Kidney epithelial cell (primary cell): Measurements from ENCODE around the gene VHLL. TPM values are rescaled to one million over a fixed set of nuclear protein-coding genes. Genes with fewer than 3 reads are reported as not detected.
"Not testable (repeated sequence)": the region's sequence is repeated elsewhere in the genome, so short reads cannot be mapped to it uniquely, and the experiment has no call there.

Experiments used
- DNase-seq: peaks from one replicate; pipeline ENCODE4 v3.0.0-alpha.2; 2010; ENCODE audit warnings: low read depth
- H3K27me3 ChIP-seq: 2 replicates; pipeline ENCODE4 v1.6.0; 2011; ENCODE audit warnings: low read length; ENCODE audit not compliant: control insufficient read depth, insufficient read depth
- H3K36me3 ChIP-seq: 2 replicates; pipeline ENCODE4 v1.5.1; 2011; ENCODE audit warnings: low read length; ENCODE audit not compliant: control insufficient read depth, insufficient read depth
- H3K4me3 ChIP-seq: 2 replicates; pipeline ENCODE4 v1.5.1; 2011; ENCODE audit warnings: low read depth, mild to moderate bottlenecking, control low read depth, low read length
- total RNA-seq: library from RNA; depleted of rRNA; stranded (reverse); fragments of >200 nt; gene quantifications from 2 replicates; pipeline ENCODE4 v1.2.3, GENCODE V29; 2015
- TF ChIP-seq, protein P1 (sequence below): IDR thresholded peaks from 2 replicates; pipeline ENCODE4 v1.5.1; 2011; ENCODE audit warnings: mild to moderate bottlenecking, moderate library complexity, low read length, control low read depth, inconsistent platforms; ENCODE audit not compliant: insufficient read depth, poor library complexity, severe bottlenecking

Gene VHLL
- total RNA-seq, 1 donor from 2014 or later, result not detected

DNA sequence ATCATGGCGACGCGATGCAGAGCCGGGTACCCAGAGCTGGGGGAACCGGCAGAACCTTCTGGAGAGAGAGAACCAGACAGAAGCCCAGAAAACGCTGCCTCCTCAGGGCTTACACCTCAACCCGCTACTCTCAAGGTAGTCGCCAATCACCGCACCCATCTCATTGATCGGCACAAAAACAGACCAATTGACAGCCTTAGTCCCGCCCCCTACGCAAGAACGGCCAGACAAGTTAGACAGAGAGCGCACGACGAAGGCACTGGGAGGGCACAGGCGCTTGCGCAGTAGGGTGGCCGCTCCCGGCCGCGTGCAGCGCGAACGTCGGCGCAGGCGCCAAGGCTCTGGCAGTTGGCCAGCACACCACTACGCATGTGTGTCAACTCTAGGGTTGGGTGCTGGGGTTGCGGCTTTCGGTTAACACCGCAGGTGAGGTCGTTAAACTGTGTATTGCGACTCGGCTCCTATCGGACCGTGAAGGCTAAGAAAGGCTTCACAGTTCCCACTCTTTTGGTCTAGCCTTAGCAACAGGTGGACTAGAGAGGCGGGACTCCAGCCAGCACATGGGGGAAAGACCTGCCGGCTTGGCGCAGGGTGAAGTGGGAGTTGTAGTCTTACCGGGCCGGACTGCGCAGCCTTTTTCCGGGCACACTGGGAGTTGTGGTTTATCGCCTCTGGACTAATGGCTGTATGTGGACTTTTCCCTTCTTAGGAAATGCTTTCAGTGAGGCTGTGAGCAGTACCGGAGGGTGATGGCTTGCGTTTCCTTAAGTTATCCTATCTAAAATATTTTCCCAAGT is 39.3 kb upstream of the VHLL start, which contains the start of the genes CCT3 and TSACC:
Gene CCT3, minus strand, starts transcription at position 113 of the 797 bp plus-strand sequence. Its CDS starts 108 bp downstream, at position 5.
Gene TSACC, plus strand, starts transcription at position 347 of the 797 bp plus-strand sequence. CDS start 1,232 bp downstream, outside the sequence.
- peak; percentile 99 for DNase-seq
- peak within 1 kb of the TSS; percentile 81 for H3K4me3 ChIP-seq

DNA sequence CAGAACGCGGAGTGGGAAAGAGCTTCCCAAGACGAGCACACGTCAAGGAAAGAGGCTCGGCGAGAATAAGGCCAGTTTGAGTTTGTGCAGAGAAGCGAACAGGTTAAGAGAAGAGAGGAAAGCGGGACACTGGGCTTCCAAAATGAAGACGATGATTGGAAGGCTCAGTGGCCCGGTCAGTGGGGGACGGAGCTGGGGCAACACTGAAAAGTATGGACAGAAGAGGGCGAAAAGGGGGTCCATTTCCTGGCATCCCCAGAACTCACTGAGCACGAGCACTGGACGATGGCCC is 38.7 kb upstream of the VHLL start:
- DNase-seq, result no peak
- TF ChIP-seq, protein P1, sequence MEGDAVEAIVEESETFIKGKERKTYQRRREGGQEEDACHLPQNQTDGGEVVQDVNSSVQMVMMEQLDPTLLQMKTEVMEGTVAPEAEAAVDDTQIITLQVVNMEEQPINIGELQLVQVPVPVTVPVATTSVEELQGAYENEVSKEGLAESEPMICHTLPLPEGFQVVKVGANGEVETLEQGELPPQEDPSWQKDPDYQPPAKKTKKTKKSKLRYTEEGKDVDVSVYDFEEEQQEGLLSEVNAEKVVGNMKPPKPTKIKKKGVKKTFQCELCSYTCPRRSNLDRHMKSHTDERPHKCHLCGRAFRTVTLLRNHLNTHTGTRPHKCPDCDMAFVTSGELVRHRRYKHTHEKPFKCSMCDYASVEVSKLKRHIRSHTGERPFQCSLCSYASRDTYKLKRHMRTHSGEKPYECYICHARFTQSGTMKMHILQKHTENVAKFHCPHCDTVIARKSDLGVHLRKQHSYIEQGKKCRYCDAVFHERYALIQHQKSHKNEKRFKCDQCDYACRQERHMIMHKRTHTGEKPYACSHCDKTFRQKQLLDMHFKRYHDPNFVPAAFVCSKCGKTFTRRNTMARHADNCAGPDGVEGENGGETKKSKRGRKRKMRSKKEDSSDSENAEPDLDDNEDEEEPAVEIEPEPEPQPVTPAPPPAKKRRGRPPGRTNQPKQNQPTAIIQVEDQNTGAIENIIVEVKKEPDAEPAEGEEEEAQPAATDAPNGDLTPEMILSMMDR, result no peak
- Histone ChIP-seq H3K27me3 (no peaks in the 10 kb centered on the region), H3K4me3 (peak overlapping the region; percentile 81), H3K36me3 (no peaks in the 10 kb centered on the region)

More for the DNA sequence above, 39.3 kb upstream of the VHLL start, which contains the start of the genes CCT3 and TSACC:
- Histone ChIP-seq H3K36me3 (no peaks in the 10 kb centered on the region), H3K27me3 (no peaks in the 10 kb centered on the region)
- TF ChIP-seq, protein P1, result no peak

DNA sequence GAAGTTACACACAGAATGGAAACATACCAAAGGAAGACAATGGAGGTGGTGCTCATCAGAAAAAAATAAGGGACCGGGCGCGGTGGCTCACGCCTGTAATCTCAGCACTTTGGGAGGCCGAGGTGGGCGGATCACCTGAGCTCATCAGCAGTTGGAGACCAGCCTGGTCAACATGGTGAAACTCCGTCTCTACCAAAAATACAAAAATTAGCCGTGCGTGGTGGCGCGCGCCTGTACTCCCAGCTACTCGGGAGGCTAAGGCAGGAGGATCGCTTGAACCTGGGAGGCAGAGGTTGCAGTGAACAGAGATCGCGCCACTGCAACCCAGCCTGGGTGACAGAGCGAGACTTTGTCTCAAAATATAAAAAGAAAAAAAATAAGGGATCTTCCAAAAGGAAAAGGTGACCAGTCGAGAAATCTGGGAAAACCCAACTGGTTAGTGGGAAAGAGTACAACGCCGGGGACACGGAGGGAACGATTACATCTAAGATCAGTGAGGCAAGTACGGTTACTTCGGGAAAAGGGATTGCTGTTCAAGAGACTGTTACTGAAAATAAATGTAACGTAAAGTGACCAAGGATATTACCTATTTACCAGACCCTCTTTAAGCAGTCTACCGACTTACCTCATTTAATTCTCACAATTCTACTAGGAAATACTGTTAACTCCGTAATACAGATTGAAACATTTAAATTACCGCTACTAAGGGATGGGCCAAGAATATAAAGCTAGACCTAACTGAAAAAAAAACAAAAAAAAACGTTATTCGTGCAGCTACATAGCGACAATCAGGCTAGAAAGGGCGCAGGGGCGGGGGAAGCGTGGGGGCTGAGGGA is 38.2 kb upstream of the VHLL start:
- TF ChIP-seq, protein P1, result no peak
- no peak for DNase-seq
- Histone ChIP-seq H3K36me3 (no peaks in the 10 kb centered on the region), H3K4me3 (peak overlapping the region; percentile 81), H3K27me3 (no peaks in the 10 kb centered on the region)

DNA sequence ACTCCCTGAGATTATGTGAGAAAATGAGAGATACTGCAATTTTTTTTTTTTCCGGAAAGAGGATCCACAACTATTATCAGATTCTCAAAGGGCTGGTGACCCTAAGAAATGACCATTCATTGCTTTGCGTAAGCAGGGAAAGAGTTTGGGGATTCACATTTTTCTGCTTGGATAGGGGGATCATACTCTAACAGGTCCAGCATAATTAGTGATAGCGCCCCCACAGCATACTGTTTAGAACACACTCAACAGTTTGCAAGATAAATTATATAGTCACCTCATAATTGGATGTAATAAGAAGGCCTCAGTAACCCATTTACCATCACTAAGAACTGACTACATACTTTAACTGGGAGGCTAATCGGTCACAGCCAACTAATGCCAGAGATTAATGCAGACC is 37.1 kb upstream of the VHLL start:
- no peak for DNase-seq
- Histone ChIP-seq H3K27me3 (no peaks in the 10 kb centered on the region), H3K4me3 (peak overlapping the region; percentile 81), H3K36me3 (no peaks in the 10 kb centered on the region)
- TF ChIP-seq, protein P1, result peak; percentile 35

DNA sequence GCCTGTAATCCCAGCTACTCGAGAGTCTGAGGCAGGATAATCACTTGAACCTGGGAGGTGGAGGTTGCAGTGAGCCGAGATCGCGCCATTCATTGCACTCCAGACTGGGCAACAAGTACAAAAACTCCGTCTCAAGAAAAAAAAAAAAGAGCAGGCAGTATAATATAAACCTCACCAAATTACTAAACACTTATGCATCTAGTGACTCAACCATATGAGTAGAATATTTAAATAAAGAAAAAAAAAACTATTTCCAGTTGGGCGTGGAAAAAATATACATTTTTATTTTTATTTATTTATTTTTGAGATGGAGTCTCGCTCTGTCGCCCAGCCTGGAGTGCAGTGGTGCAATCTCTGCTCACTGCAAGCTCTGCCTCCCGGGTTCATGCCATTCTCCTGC is 24.1 kb upstream of the VHLL start:
- H3K27me3 ChIP-seq, DNase-seq, H3K36me3 ChIP-seq, H3K4me3 ChIP-seq: not testable (repeated sequence)

DNA sequence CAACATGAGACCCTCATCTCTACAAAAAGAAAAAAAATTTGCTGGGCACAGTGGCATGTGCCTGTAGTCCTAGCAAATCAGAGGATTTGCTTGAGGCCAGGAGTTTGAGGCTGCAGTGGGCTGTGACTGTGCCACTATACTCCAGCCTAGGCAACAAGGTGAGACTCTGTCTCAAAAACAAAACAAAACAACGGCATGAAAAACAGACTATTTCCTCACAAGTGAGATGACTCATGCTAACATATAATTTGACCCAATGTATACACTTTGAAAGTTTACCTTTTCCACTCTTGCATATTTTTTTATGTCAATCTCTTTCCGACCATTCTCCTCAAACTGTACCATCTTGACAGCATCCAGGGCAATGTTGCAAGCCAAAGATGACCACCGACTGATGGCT is 21.5 kb upstream of the VHLL start:
- H3K4me3 ChIP-seq, result no peak overlapping the region
- TF ChIP-seq, protein P1, result no peak
- no peaks in the 10 kb centered on the region for H3K27me3 ChIP-seq
- peaks cover 2% of the 10 kb centered on the region for H3K36me3 ChIP-seq
- no peak for DNase-seq
